ENCODE measurements around the gene MAPK8IP3.

The MAPK8IP3 gene

GRCh38 chr16:1763521-1764511 is 57.8 kb downstream of the MAPK8IP3 start:
- peak; percentile 80 for DNase-seq

DNA sequence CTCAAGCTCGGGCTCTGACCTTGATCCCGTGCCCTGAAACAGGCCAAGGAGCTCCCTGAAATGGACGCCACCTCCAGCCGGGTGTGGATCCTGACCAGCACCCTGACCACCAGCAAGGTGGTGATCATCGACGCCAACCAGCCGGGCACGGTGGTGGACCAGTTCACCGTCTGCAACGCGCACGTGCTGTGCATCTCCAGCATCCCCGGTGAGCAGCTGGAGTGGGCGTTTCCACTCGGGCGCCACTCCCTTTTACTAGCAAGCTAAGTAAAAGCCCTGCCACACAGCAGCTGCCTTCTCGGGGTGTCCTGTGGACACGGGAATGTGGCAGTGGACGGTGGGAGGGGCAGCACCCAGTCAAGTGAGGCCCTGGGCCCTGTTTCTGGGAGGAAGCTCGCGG is 59.0 kb downstream of the MAPK8IP3 start:
- no peak for DNase-seq

- no peak for DNase-seq
These were observed 59.8 kb downstream of the MAPK8IP3 start for GRCh38 chr16:1765826-1766225.

- no peak for DNase-seq
These were observed 60.2 kb downstream of the MAPK8IP3 start for GRCh38 chr16:1766231-1766630.

GRCh38 chr16:1766701-1767100 is 60.7 kb downstream of the MAPK8IP3 start:
- DNase-seq: no peak

DNA sequence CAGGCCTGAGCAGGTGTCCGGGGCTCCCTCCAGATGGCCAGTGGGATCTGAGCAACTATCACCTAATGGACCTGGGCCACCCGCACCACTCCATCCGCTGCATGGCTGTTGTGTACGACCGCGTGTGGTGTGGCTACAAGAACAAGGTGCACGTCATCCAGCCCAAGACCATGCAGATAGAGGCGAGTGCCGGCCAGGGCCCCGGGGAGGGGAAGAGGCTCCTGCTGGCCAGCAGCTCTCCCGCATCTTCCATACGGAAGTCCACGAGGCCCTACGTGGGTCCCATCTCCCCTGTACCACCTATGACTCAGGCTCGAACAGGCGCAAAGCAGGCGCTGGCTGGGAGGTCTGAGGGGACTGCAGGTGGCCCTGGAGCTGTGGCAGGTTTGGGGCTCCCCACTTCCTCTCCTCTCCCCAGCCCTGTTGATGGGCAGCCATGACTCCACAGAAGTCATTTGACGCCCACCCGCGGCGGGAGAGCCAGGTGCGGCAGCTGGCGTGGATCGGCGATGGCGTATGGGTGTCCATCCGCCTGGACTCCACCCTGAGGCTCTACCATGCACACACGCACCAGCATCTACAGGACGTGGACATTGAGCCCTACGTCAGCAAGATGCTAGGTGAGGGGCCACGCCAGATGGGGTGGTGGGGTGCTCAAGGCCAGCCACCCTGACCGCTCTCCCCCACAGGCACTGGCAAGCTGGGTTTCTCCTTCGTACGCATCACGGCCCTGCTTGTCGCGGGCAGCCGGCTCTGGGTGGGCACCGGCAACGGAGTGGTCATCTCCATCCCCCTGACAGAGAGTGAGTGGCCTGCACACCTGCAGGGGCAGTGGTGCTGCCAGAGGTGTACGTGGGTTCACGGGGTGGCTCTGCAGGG is 61.4 kb downstream of the MAPK8IP3 start:
- DNase-seq: no peak

DNA sequence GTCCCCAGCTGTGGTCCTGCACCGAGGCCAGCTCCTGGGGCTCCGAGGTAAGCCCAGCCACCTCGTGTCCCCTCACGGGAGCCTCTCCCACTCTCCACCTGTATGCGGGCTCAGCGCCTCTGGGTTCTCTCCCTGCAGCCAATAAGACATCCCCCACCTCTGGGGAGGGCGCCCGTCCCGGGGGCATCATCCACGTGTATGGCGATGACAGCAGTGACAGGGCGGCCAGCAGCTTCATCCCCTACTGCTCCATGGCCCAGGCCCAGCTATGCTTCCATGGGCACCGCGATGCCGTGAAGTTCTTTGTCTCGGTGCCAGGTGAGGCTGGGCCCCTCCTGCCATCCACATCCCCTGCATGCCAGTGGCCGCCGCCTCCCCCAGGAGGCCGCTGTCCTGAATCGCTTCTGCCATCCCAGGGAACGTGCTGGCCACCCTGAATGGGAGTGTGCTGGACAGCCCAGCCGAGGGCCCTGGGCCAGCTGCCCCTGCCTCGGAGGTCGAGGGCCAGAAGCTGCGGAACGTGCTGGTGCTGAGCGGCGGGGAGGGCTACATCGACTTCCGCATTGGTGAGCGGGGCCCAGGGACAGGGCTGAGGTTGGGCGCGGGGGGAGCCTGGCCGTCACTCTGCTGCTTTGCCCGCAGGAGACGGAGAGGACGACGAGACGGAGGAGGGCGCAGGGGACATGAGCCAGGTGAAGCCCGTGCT is 62.2 kb downstream of the MAPK8IP3 start:
- DNase-seq: no peak

- no peak for DNase-seq
These were observed 62.9 kb downstream of the MAPK8IP3 start for GRCh38 chr16:1768767-1769401.

DNA sequence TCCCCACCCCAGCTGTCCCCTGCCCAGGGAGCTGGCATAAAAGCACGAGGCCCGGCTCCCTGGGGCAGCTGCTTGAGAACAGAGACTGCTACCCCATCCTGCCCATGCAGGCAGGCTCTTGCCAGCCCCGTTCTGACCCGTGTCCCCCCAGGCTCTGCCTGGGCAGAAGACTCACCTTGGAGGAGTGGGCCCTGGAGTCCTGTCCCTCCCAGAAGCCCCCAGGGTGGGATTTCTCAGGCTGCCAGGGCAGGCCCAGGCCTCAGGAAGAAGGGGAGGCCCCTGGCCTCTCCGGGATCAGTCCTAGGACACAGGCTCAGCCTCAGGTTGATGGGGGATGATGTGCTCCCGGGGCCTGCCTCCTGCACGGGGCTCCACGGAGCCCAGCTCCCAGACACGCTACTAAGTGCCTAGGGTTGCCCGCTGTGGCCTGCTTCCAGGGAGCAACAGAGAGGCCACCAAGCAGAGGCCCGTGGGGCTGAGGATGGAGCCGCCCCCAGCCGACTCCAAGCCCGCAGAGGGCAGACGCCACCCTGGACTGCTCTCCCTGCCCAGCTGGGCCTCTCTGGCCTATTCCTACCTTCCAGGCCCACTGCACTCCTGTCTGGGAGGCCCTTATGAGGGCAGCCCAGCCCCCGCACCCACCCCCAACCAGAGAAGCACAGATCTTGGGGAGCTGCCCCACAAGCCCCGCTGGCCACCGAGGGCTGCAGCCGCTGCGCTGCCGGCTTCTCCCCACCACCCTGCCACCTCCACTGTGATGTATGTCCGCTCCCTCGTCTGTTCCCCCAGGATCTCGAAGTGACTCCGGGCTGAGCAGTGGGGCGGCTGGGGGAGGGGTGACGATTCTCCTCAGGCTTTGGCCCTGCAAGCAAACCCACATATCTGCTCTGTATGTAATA is 63.7 kb downstream of the MAPK8IP3 start:
- no peak for DNase-seq

DNA sequence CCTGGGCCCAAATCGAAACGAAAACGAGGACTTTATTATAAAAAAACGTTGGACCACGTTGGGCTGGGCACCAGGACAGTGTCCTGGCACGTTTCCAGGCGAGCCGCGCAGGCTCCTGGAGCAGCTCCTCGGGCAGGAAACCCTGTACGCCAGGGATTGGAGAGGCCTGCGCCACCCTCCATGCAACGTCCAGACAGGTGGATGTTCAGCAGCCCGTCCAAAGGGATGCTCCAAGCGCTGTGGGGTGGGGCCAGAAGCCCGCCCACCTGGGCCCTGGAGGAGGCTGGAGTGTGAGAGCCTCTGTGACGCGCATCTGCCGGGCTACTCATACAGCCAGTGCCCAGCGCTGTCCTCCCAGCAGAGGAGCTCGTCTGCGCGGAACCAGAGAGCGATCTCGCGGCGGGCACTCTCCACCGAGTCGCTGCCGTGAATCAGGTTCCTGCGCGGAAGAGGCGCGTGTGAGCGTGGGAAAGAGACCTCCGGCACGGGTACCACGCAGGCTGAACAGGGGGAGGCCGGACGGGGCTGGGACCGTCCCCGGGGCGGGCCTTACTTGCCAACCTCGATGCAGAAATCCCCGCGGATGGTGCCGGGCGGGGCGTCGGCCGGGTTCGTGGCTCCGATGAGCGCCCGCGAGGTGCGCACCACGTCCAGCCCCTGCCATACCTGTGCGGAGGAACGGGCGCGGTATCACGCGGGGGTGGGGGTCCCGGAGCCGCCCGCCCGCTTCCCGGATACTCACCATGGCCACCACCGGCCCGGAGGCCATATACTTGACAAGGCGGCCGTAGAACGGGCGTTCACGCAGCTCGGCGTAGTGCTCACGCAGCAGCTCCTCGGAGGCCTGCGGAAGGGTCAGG is 64.6 kb downstream of the MAPK8IP3 start:
- DNase-seq: no peak

DNA sequence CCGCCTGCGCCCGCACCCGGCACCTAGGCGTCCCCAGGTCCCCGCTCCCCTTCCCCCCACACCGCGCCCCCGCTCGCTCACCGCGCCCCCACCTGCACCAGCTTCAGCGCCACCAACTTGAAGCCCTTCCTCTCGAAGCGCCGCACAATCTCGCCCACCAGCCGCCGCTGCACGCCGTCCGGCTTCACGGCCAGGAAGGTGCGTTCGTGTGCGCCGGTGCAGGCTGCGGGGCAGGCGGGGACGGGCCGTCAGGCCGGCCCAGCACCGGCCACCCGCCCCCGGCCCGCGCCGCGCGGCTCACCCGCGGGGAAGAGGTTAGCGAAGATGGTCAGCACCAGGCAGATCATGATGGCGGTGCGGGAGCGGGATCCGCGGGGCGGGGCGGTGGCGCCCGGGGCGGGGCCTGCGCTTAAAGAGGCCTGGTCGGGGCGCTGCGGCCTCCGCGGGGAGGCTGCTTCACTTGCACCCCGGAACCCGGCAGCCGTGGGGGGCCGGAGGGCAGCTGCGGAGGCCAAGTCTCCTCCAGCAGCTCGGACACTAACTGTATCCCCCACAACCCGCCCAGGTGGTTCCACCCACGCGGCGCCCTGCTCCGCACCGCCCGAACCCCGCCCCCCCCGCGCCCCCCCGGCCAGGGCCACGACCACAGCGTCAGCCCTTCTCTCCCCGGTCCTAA is 65.3 kb downstream of the MAPK8IP3 start, which contains the start of gene NME3:
TSS of gene NME3 (minus strand) at position 356 of the 676 bp plus-strand sequence. CDS start at position 347, 9 bp downstream.
- DNase-seq: peak; percentile 79

GRCh38 chr16:1771864-1772361 is 65.9 kb downstream of the MAPK8IP3 start:
- no peak for DNase-seq

DNA sequence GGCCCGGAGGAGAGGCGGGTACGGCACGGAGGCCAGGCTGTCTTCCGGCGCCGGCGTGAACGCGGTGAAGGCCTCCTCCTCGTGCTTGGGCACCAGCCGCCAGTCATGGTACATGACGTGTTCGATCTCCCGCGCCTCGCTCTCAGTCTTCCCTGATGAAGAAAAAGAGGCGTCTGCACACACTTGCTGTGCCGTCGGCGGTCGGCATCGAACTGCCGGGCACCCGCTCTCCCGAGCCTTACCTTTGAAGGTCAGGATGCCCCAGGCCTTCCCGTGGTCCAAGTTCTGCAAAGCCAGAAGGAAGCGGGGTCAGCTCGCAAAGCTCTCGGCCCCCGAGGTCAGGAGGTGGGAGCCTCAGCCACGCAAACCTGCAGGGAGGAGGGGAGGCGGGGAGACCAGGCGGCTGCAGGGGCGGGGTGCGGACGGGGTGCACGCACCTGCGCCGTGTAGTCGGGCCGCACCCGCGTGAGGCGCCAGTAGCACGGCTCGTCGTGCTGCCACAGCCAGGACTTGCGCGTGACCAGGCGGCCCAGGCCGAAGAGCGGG is 66.4 kb downstream of the MAPK8IP3 start, which contains the start of gene EME2:
TSS of gene EME2 (plus strand) at position 449 of the 546 bp plus-strand sequence. CDS start 418 bp downstream, outside the sequence.
- DNase-seq: no peak

- DNase-seq: peak; percentile 85
These were observed 67.1 kb downstream of the MAPK8IP3 start, which contains the start of gene MRPS34 for GRCh38 chr16:1772908-1773702. Gene MRPS34, minus strand, starts transcription at chr16:1773134. Its CDS starts 15 bp downstream, at chr16:1773119.

DNA sequence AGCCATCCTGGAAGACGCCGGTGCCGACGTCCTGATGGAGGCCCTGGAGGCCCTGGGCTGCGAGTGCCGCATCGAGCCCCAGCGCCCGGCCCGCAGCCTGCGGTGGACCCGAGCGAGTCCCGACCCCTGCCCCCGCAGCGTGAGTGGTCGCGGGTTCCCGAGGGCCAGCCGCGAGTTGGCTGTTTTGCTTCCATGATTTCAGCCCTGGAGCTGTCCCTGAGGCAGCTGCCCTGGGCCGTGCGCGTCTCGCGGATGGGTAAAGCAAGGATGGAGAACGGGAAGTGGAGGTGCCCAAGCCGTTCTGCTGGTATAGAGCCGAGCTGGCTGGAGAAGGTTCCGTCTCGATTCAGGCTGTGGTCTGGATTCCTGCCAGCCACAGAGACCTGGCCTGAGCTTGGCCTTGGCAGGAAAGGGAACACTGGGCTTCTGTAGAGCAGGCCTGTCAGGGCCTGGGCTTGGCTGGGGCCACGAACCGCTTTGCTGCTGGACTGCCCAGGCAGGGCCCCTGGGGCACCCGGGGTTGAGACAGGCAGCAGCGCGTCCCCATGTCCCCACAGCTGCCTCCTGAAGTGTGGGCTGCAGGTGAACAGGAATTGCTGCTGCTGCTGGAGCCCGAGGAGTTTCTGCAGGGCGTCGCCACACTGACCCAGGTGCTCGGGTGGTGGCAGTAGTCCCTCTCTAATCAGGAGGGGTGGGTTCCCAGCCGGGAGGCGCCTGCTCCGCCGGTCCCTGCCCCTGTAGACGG is 67.9 kb downstream of the MAPK8IP3 start:
- DNase-seq: no peak

DNA sequence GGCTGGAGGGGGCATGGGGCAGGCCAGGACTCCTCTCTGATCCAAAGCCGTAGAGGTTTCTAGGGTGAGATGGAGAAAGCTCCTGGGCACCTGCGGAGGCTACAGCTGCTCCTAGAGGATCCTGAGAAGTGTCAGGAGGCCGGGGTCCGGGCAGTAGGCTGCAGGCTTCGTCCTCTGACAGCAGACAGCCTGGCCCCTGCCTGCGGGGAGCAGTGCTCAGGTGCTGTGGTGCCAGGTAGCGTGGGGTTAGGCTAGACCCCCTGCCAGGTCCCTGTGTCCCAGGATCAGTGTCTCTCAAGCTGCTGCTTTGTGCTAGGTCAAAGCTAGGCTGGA is 68.4 kb downstream of the MAPK8IP3 start:
- DNase-seq: no peak

Data from 8988T (cell line).